GM18951 (cell line): ENCODE data around the gene PACRGL.
"Not testable (repeated sequence)": the region's sequence is repeated elsewhere in the genome, so short reads cannot be mapped to it uniquely, and the experiment has no call there.

Source experiments
- POLR2A ChIP-seq: IDR thresholded peaks from 4 replicates; pipeline ENCODE4 v1.6.1; 2011; ENCODE audit warnings: mild to moderate bottlenecking; ENCODE audit not compliant: insufficient read length, insufficient read depth; ENCODE audit errors: extremely low read depth
- in situ Hi-C: fragments of 300-500 bp; cut with MboI; formaldehyde crosslinking; loops from one replicate; pipeline ENCODE4 v1.12.0; 2022; ENCODE audit warnings: low sequenced_read_pairs, mixed read lengths, inconsistent platforms; ENCODE audit not compliant: unreplicated experiment

PACRGL gene

GRCh38 chr4:20682853-20683252, 17.4 kb upstream of the PACRGL start:
- in situ Hi-C loops: loop anchor here (10.0 kb wide), 1 partner anchor 258 kb away; no protein-coding TSS in a partner anchor
- TF ChIP-seq POLR2A: no peak

- in situ Hi-C loops: loop anchor here (10.0 kb wide), 1 partner anchor 259 kb away; no protein-coding TSS in a partner anchor
Measured at GRCh38 chr4:20683766-20684165, 16.5 kb upstream of the PACRGL start.

GRCh38 chr4:20684852-20685763, 15.2 kb upstream of the PACRGL start:
- in situ Hi-C loops: loop anchor here (10.0 kb wide), 1 partner anchor 260 kb away; no protein-coding TSS in a partner anchor

More at GRCh38 chr4:20683766-20684165, 16.5 kb upstream of the PACRGL start:
- no peak for TF ChIP-seq POLR2A

GRCh38 chr4:20687864-20688263, 12.4 kb upstream of the PACRGL start:
- no peak for TF ChIP-seq POLR2A
- in situ Hi-C loops: loop anchor here (10.0 kb wide), 1 partner anchor 263 kb away; no protein-coding TSS in a partner anchor

More at GRCh38 chr4:20684852-20685763, 15.2 kb upstream of the PACRGL start:
- no peak for TF ChIP-seq POLR2A

- in situ Hi-C loops: no loop called here
Measured at GRCh38 chr4:20696815-20697214, 3.4 kb upstream of the PACRGL start.

GRCh38 chr4:20698382-20698781, 1.9 kb upstream of the PACRGL start:
- TF ChIP-seq POLR2A: no peak
- in situ Hi-C loops: no loop called here

More at GRCh38 chr4:20696815-20697214, 3.4 kb upstream of the PACRGL start:
- TF ChIP-seq POLR2A: no peak

GRCh38 chr4:20698820-20699219, 1.4 kb upstream of the PACRGL start:
- in situ Hi-C loops: no loop called here
- TF ChIP-seq POLR2A: no peak

- no peak for TF ChIP-seq POLR2A
- in situ Hi-C loops: no loop called here
Measured at GRCh38 chr4:20711335-20711734, 11.1 kb downstream of the PACRGL start.

GRCh38 chr4:20723019-20723418, 22.8 kb downstream of the PACRGL start:
- TF ChIP-seq POLR2A: no peak
- in situ Hi-C loops: no loop called here

GRCh38 chr4:20723463-20723862, 23.2 kb downstream of the PACRGL start:
- in situ Hi-C loops: no loop called here
- no peak for TF ChIP-seq POLR2A

- TF ChIP-seq POLR2A: no peak
- in situ Hi-C loops: no loop called here
Measured at GRCh38 chr4:20724915-20725314, 24.7 kb downstream of the PACRGL start.

- TF ChIP-seq POLR2A: no peak
- in situ Hi-C loops: no loop called here
Measured at GRCh38 chr4:20735931-20736330, 35.7 kb downstream of the PACRGL start.

- in situ Hi-C loops: not testable (repeated sequence)
Measured at GRCh38 chr4:20746000-20746399, 45.7 kb downstream of the PACRGL start.

- TF ChIP-seq POLR2A: no peak
- in situ Hi-C loops: no loop called here
Measured at GRCh38 chr4:20752641-20753040, 52.4 kb downstream of the PACRGL start.
